AG09309 (cell line): ENCODE data around the gene GZMB.

ENCODE experiments used
- DNase-seq: peaks from one replicate; pipeline ENCODE4 v3.0.0-alpha.2; 2010; ENCODE audit warnings: low read depth
- H3K4me3 ChIP-seq: 2 replicates; pipeline ENCODE4 v1.5.1; 2011; ENCODE audit warnings: mild to moderate bottlenecking, low read depth, low read length, moderate library complexity; ENCODE audit not compliant: control insufficient read depth
- TF ChIP-seq, protein P1 (sequence below): IDR thresholded peaks from 2 replicates; pipeline ENCODE4 v1.5.1; 2011; ENCODE audit warnings: mild to moderate bottlenecking, low read depth, low read length, inconsistent platforms; ENCODE audit not compliant: insufficient read depth, control insufficient read depth; ENCODE audit errors: missing control alignments

GZMB gene

GRCh38 chr14:24613747-24614146, 20.2 kb downstream of the GZMB start:
- TF ChIP-seq, protein P1, sequence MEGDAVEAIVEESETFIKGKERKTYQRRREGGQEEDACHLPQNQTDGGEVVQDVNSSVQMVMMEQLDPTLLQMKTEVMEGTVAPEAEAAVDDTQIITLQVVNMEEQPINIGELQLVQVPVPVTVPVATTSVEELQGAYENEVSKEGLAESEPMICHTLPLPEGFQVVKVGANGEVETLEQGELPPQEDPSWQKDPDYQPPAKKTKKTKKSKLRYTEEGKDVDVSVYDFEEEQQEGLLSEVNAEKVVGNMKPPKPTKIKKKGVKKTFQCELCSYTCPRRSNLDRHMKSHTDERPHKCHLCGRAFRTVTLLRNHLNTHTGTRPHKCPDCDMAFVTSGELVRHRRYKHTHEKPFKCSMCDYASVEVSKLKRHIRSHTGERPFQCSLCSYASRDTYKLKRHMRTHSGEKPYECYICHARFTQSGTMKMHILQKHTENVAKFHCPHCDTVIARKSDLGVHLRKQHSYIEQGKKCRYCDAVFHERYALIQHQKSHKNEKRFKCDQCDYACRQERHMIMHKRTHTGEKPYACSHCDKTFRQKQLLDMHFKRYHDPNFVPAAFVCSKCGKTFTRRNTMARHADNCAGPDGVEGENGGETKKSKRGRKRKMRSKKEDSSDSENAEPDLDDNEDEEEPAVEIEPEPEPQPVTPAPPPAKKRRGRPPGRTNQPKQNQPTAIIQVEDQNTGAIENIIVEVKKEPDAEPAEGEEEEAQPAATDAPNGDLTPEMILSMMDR, result no peak
- no peak overlapping the region for H3K4me3 ChIP-seq
- no peak for DNase-seq

GRCh38 chr14:24613241-24613640, 20.7 kb downstream of the GZMB start:
- H3K4me3 ChIP-seq, result no peak overlapping the region
- no peak for DNase-seq
- TF ChIP-seq, protein P1, result no peak

GRCh38 chr14:24612196-24612595, 21.8 kb downstream of the GZMB start:
- TF ChIP-seq, protein P1, result no peak
- no peak overlapping the region for H3K4me3 ChIP-seq
- no peak for DNase-seq

- no peak for DNase-seq
- TF ChIP-seq, protein P1, result no peak
Measured at GRCh38 chr14:24609655-24610344, 24.2 kb downstream of the GZMB start, which contains the start of gene GZMH. Gene GZMH (minus strand): TSS chr14:24609685. CDS start chr14:24609613, 72 bp downstream.

DNA sequence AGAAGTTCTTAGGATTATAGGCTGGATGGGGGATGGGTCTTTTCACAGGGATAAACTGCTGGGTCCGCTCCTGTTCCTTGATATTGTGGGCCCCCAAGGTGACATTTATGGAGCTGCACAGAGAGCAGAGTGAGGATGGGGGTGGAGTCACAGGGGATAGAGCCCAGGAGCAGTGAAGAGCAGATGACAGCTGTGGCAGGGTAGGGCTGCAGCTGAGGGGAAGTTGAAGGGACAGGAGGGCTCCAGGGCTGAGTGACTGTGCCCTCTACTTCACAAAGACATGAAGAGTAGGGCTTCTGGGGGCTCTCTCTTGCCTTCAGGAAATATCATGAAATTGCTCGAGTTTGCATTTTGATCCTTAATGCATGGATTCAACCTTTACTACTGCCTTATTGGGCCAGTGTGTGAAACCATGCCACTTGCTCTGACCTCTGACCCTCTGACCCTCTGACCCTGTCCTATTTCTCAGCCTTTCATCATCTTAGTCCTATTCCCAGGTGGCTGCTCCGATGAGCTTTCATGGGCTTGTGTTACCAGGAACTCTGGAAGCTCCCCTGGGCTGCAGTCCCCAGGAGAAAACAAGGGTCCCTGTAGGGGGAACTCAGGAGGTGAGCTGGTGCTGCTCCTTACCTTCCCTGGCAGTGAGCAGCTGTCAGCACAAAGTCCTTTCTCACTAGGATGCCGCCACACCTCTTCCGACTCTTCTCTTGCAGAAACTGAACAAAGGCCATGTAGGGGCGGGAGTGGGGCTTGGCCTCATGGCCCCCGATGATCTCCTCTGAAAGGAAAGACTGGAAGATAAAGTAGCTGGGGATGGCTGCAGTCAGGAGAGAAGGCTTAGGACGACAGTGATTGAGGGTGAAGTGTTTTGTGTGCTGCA, 26.1 kb downstream of the GZMB start:
- DNase-seq, result no peak
- TF ChIP-seq, protein P1, result no peak
- no peak overlapping the region for H3K4me3 ChIP-seq

More at GRCh38 chr14:24609655-24610344, 24.2 kb downstream of the GZMB start, which contains the start of gene GZMH:
- H3K4me3 ChIP-seq, result no peak within 1 kb of the TSS

DNA sequence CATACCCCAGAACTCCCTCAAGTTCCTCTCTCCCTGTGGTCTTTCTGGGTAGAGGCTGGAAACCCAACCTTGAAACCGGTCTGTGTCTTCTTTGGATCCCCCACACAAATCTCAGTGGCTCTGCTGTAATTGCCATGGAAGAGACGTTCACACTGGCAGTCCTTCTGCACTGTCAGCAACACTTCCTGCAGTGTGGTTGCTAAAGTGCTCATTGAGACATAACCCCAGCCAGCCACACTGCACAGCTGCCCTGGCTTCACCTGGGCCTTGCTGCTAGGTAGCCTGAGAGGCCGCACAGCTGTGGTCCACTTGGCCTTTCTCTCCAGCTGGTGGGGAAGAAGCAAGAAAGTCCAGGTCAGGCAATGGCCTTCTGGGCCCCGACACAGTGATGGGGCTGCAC, 26.9 kb downstream of the GZMB start:
- TF ChIP-seq, protein P1, result no peak
- DNase-seq, result no peak
- H3K4me3 ChIP-seq, result no peak overlapping the region
